Measurements from ENCODE around the gene RSU1. TPM values are rescaled to one million over a fixed set of nuclear protein-coding genes. Genes with fewer than 3 reads are reported as not detected.

Gene RSU1
- total RNA-seq, 1 donor from 2014 or later, result 37.3 TPM

DNA sequence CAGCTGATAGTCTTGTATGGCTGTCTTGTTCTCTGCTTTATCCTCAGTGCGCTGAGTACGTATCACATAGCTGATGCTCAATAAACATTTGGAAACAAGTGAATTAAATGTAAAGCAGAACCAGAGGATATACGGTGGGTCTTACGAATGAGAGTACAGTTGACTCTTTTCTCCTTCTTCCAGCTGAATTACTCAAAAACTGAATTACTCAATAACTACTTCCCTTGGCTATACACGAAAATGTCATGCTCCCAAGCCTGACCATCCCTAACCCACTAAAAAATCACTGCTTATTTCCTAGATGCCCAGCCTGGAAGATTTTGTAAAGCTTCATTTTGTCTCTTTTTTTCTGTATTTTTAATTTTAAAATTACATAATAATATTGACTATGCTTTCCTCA is 3.2 kb upstream of the RSU1 start:
- Mint-ChIP-seq H3K9me3 (peaks cover 20% of the 10 kb centered on the region), H3K4me3 (no peak overlapping the region), H3K27me3 (peaks cover 5% of the 10 kb centered on the region), H3K27ac (no peak overlapping the region), H3K4me1 (ENCODE audit: unreplicated experiment) (peaks cover 21% of the 10 kb centered on the region), H3K36me3 (peaks cover 4% of the 10 kb centered on the region)
- TF ChIP-seq, protein P1, sequence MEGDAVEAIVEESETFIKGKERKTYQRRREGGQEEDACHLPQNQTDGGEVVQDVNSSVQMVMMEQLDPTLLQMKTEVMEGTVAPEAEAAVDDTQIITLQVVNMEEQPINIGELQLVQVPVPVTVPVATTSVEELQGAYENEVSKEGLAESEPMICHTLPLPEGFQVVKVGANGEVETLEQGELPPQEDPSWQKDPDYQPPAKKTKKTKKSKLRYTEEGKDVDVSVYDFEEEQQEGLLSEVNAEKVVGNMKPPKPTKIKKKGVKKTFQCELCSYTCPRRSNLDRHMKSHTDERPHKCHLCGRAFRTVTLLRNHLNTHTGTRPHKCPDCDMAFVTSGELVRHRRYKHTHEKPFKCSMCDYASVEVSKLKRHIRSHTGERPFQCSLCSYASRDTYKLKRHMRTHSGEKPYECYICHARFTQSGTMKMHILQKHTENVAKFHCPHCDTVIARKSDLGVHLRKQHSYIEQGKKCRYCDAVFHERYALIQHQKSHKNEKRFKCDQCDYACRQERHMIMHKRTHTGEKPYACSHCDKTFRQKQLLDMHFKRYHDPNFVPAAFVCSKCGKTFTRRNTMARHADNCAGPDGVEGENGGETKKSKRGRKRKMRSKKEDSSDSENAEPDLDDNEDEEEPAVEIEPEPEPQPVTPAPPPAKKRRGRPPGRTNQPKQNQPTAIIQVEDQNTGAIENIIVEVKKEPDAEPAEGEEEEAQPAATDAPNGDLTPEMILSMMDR (conservative IDR thresholded peaks at IDR 0.05), result no peak
- no peak for DNase-seq (ENCODE audit: extremely low spot score, unreplicated experiment)

DNA sequence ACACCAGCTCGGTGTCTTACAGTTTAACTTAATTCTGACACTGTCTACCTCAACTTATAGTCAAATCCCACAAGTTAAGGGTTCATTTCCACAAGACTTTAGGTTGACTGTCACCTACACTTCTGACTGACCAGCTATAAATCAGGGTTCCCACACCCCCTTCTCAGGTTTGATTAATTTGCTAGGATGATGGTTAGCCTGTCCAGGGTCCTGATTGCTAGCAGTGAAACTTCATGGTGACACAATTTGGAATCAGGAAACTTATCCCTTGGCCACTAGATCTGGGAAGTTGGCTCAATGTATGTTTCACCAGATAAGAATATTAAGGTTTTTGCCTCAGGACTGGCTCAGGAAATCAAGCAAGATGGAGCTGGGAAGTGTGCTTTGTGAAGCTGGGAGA is 2.8 kb upstream of the RSU1 start:
- H3K27ac Mint-ChIP-seq, result no peak overlapping the region
- TF ChIP-seq, protein P1 (conservative IDR thresholded peaks at IDR 0.05), result no peak
- peaks cover 24% of the 10 kb centered on the region for H3K4me1 Mint-ChIP-seq (ENCODE audit: unreplicated experiment)

DNA sequence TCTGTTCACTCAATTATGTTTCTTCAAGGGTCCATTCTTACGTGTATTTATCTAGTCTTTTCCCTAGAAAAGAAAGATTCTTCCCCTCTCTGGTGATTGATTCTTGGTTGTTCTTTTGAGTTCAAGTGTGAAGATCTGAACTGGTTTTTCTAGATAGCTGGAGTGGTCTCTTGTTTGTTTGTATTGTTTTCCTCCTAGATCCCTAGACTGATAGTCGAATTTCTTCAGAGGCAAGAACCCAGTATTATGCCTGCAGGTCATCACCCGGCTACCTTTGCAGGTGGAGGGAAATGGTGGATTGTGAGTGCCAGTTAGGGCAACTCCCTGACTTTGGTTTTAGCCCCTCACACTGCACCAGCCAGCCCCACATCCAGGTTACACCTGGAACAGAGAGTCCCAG is 2.2 kb upstream of the RSU1 start:
- Mint-ChIP-seq H3K36me3 (peaks cover 4% of the 10 kb centered on the region), H3K4me1 (ENCODE audit: unreplicated experiment) (peaks cover 24% of the 10 kb centered on the region), H3K4me3 (peak overlapping the region; percentile 64), H3K27ac (peak overlapping the region; percentile 49), H3K9me3 (peaks cover 20% of the 10 kb centered on the region), H3K27me3 (peaks cover 5% of the 10 kb centered on the region)
- no peak for DNase-seq (ENCODE audit: extremely low spot score, unreplicated experiment)
- TF ChIP-seq, protein P1 (conservative IDR thresholded peaks at IDR 0.05), result no peak

More for the DNA sequence above, 2.8 kb upstream of the RSU1 start:
- H3K4me3 Mint-ChIP-seq, result no peak overlapping the region
- peaks cover 5% of the 10 kb centered on the region for H3K27me3 Mint-ChIP-seq
- H3K9me3 Mint-ChIP-seq, result peaks cover 20% of the 10 kb centered on the region
- DNase-seq (ENCODE audit: extremely low spot score, unreplicated experiment), result no peak
- H3K36me3 Mint-ChIP-seq, result peaks cover 4% of the 10 kb centered on the region

DNA sequence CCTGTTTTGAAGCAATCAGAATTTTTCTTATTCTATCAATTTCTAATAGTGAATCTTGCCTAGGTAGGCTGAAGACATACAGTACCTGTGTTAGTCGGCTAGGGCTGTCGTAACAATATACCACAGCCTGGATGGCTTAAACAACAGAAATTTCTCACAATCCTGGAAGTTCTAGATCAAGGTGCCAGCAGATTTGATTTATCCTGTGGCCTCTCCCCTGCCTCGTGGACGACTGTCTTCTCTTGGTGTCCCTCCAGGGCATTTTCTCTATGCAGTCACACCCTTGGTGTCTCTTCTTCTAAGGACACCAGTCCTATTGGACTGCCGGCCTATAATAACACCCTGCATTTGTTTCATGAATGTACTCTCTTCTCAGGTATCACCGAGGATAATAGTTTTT is 1.8 kb upstream of the RSU1 start:
- TF ChIP-seq, protein P1 (conservative IDR thresholded peaks at IDR 0.05), result no peak
- H3K27me3 Mint-ChIP-seq, result peaks cover 5% of the 10 kb centered on the region
- H3K36me3 Mint-ChIP-seq, result peaks cover 4% of the 10 kb centered on the region
- H3K4me3 Mint-ChIP-seq, result peak overlapping the region; percentile 64
- peak overlapping the region; percentile 49 for H3K27ac Mint-ChIP-seq
- peaks cover 24% of the 10 kb centered on the region for H3K4me1 Mint-ChIP-seq (ENCODE audit: unreplicated experiment)
- DNase-seq (ENCODE audit: extremely low spot score, unreplicated experiment), result no peak
- peaks cover 20% of the 10 kb centered on the region for H3K9me3 Mint-ChIP-seq

DNA sequence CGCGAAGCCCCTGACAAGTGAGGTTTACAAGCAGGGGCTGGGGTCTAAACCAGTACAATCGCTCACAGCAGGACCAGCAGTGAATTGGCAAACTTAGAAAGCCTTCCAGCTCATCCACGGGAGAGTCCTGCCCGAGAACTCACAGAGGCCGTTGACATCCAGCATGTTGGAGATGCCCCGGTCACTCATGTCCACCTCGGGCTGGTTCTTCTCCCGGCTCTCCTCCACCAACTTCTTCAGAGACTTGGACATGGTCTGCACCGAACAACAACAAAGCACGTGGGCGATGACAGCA is 447 bp downstream of the RSU1 start:
- H3K4me1 Mint-ChIP-seq (ENCODE audit: unreplicated experiment), result peaks cover 31% of the 10 kb centered on the region
- no peak for DNase-seq (ENCODE audit: extremely low spot score, unreplicated experiment)
- no peaks in the 10 kb centered on the region for H3K36me3 Mint-ChIP-seq
- peaks cover 2% of the 10 kb centered on the region for H3K27me3 Mint-ChIP-seq
- TF ChIP-seq, protein P1 (conservative IDR thresholded peaks at IDR 0.05), result no peak
- H3K27ac Mint-ChIP-seq, result peak overlapping the region; percentile 92
- H3K9me3 Mint-ChIP-seq, result peaks cover 8% of the 10 kb centered on the region
- H3K4me3 Mint-ChIP-seq, result peak overlapping the region; percentile 98

DNA sequence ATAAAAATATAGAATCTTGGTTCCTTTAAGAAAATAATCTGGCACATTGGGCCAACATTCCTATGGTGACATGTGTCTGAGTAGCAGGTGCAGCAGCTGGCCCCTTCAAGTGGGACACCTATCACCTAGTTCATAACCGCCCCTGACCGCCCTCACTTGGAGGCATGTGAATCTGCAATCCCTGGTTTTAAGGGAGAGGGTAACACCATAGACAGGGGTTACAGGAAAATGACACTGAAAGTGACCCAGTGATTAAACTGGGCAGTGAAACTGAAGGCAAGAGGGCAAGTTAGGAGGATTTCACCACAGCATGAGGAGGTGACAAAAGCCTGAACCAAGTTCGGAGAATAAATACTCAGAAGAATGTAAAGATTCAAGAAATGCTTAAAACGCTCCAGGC is 1.1 kb downstream of the RSU1 start:
- TF ChIP-seq, protein P1 (conservative IDR thresholded peaks at IDR 0.05), result no peak
- Mint-ChIP-seq H3K36me3 (no peaks in the 10 kb centered on the region), H3K4me1 (ENCODE audit: unreplicated experiment) (peaks cover 31% of the 10 kb centered on the region), H3K9me3 (peaks cover 4% of the 10 kb centered on the region), H3K4me3 (peak overlapping the region; percentile 98), H3K27ac (peak overlapping the region; percentile 92), H3K27me3 (peaks cover 2% of the 10 kb centered on the region)
- no peak for DNase-seq (ENCODE audit: extremely low spot score, unreplicated experiment)
